ENCODE data around the gene AQP11.
"Not testable (repeated sequence)": the region's sequence is repeated elsewhere in the genome, so short reads cannot be mapped to it uniquely, and the experiment has no call there.

The AQP11 gene

GRCh38 chr11:77592727-77593126 lies 3.0 kb downstream of the AQP11 start:
- DNase-seq (ENCODE audit: low read depth), result no peak

DNA sequence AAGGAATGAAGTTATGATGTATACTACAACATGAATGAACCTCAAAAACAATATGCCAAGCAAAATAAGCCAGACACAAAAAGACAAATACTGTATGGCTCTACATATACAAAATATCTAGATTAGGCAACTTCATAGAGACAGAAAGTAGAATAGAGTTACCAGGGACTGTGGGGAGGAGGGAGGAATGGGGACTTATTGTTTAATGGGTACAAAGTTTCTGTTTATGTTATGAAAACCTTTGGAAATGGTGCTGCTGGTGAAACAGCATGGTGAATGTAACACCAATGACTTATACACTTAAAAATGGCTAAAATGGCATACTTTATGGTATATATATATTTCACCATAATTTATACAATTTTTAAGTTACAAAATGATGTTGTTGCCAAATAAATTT lies 4.1 kb downstream of the AQP11 start:
- no peak for DNase-seq (ENCODE audit: low read depth)

GRCh38 chr11:77596626-77597025 lies 6.9 kb downstream of the AQP11 start:
- no peak for DNase-seq (ENCODE audit: low read depth)

- DNase-seq (ENCODE audit: low read depth), result no peak
These were observed 8.4 kb downstream of the AQP11 start for GRCh38 chr11:77598195-77598594.

DNA sequence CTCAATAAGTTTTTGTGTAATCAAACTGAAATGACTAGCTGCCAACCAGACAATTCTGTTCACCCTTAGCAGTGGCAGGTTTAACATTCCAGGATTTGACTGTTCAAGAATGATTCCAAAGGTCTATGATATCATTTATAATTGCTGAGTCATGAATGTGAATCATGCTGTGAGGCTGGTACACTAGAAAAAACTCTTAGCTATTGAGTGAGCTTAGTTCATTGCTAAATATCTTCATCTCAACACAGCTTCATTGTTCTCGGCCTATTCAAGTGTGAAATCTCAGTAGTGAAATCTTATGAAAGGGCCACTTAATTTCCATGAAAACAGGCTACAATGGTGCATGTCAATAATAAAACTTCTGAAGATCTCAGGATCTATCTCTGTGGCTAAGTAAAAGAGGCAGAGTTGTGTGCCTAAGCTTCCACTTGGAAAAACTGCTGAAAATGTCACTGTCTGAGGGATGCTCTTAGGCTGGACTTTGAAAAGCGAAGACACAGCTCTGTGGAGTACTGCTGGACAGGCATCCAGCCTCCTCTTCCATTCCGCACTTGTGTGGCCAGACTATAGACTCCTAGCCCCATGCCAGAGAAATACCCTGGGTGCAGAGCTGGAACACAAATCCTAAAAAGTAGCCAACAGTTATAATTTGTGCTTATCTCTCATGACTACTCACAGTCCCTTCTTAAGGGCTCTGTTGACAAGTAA lies 12.8 kb downstream of the AQP11 start:
- no peak for DNase-seq (ENCODE audit: low read depth)

DNA sequence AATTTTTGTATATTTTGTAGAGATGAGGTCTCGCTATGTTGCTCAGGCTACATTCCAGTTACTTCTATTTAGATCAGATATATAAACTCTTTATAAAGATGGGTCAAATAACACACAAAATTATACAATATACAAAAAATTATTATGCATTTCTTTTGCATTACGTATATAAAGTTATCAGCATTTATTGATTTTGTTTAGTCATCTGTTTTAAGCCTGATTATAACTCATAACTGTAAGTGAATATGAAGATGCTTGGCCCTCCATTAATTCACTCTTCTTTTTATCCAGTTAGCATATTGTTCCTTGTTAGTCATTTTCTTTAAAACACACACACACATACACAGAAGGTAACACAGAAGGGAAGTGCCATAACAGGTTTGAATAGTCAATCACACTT lies 14.5 kb downstream of the AQP11 start:
- DNase-seq (ENCODE audit: low read depth), result no peak

DNA sequence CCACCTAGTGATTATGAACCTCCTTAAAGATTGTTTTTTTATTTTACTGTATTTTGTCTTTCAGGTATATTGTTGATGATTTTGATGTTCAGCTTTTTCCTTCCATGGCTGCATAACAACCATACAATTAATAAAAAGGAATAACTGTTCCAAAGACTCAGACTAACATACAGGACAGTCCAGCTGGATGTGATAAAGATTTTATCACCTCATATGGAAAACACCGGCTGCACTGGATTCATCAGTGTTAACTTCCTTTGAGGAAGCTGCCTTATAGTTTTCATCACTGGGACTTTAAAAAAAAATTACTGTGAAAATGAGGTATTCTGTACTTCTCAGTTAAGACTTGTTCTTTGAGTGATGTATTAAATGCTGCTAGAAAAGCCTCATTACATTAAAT lies 19.5 kb downstream of the AQP11 start:
- DNase-seq (ENCODE audit: low read depth), result no peak

GRCh38 chr11:77611921-77612320 lies 22.2 kb downstream of the AQP11 start:
- DNase-seq (ENCODE audit: low read depth), result no peak

GRCh38 chr11:77617892-77618291 lies 28.1 kb downstream of the AQP11 start:
- no peak for DNase-seq (ENCODE audit: low read depth)

GRCh38 chr11:77619576-77620198 lies 29.9 kb downstream of the AQP11 start:
- no peak for DNase-seq (ENCODE audit: low read depth)

- no peak for DNase-seq (ENCODE audit: low read depth)
These were observed 40.5 kb downstream of the AQP11 start for GRCh38 chr11:77630157-77630710.

GRCh38 chr11:77633926-77634325 lies 44.2 kb downstream of the AQP11 start:
- not testable (repeated sequence) for DNase-seq (ENCODE audit: low read depth)

- DNase-seq (ENCODE audit: low read depth), result no peak
These were observed 47.1 kb downstream of the AQP11 start for GRCh38 chr11:77636731-77637344.

- DNase-seq (ENCODE audit: low read depth), result peak; percentile 56
These were observed 47.8 kb downstream of the AQP11 start, which contains the start of gene CLNS1A for GRCh38 chr11:77637345-77638165. Gene CLNS1A (minus strand): TSS chr11:77637794. CDS start chr11:77637714, 80 bp downstream.

GRCh38 chr11:77642228-77642627 lies 52.5 kb downstream of the AQP11 start:
- DNase-seq (ENCODE audit: low read depth), result no peak

- no peak for DNase-seq (ENCODE audit: low read depth)
These were observed 55.1 kb downstream of the AQP11 start for GRCh38 chr11:77644887-77645286.

GRCh38 chr11:77647654-77648305 lies 58.0 kb downstream of the AQP11 start:
- DNase-seq (ENCODE audit: low read depth), result no peak

DNA sequence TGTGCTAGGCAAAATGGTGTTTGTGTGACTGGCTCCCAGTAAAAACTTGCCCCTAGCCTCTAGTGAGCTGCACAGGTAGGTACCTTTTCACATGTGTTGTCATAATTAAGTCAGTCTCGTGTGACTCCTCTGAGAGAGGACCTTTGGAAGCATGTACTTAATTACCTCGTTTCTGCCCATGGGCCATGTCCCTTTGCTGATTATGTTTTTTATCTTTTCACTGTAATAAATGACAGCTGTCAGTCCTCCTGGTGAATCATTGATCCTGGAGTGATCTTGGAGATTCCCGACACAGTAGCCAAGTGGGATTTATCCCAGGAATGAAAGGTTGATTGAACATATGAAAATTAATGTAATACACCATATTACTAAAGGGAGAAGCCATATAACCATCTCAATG lies 60.4 kb downstream of the AQP11 start:
- DNase-seq (ENCODE audit: low read depth), result no peak

- DNase-seq (ENCODE audit: low read depth), result no peak
These were observed 65.1 kb downstream of the AQP11 start for GRCh38 chr11:77654770-77655434.

GRCh38 chr11:77656362-77656761 lies 66.6 kb downstream of the AQP11 start:
- DNase-seq (ENCODE audit: low read depth), result no peak
